ENCODE data around the gene ARMC10.

The ARMC10 gene

DNA sequence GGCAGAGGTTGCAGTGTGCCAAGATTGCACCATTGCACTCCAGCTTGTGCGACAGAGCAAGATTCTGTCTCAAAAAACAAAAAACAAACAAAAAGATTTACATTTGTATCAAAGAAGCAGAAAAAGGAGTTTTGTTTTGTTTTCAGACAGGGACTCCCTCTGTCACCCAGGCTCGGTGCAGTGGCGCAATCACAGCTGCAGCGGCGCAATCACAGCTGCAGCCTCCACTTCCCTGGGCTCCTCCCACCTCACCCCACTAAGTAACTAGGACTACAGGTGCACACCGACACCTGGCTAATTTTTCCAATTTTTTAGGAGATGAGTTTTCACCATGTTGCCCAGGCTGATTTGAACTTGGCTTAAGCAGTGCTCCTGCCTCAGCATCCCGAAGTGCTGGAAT, 1.8 kb downstream of the ARMC10 start:
- TF ChIP-seq TAF1 (IDR thresholded peaks at IDR 0.05; ENCODE audit: borderline replicate concordance, insufficient read depth, low read length) (no peak), POLR2AphosphoS5 (IDR thresholded peaks at IDR 0.05; ENCODE audit: low read depth, low read length) (no peak), SIN3A (IDR thresholded peaks at IDR 0.05; ENCODE audit: borderline replicate concordance, insufficient read depth, low read length) (no peak), FOXP2 (optimal IDR thresholded peaks at IDR 0.05; ENCODE audit: borderline replicate concordance, extremely low read depth, extremely low read length, insufficient read depth) (no peak), REST (IDR thresholded peaks at IDR 0.05; ENCODE audit: insufficient read depth in 1 of 2, low read depth in 2 of 2, low read length in 2 of 2) (no peak)

DNA sequence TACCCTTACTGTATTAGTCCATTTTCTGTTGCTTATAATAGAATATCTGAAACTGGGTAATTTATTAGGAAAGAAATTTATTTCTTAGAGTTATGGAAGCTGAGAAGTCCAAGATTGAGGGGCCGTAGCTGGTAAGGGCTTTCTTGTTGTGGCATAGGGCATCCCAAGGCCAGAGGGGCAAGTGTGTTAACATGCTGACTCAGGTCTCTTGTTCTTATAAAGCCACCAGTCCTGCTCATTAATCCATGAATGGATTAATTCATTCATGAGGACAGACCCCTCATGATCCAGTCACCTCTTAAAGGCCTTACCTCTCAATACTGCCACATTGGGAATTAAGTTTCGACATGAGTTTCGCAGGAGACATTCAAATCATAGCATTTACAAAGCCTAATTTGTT, 2.4 kb downstream of the ARMC10 start:
- no peak for TF ChIP-seq SIN3A (IDR thresholded peaks at IDR 0.05; ENCODE audit: borderline replicate concordance, insufficient read depth, low read length)
- no peak for TF ChIP-seq REST (IDR thresholded peaks at IDR 0.05; ENCODE audit: insufficient read depth in 1 of 2, low read depth in 2 of 2, low read length in 2 of 2)
- TF ChIP-seq POLR2AphosphoS5 (IDR thresholded peaks at IDR 0.05; ENCODE audit: low read depth, low read length), result no peak
- TF ChIP-seq TAF1 (IDR thresholded peaks at IDR 0.05; ENCODE audit: borderline replicate concordance, insufficient read depth, low read length), result no peak
- TF ChIP-seq FOXP2 (optimal IDR thresholded peaks at IDR 0.05; ENCODE audit: borderline replicate concordance, extremely low read depth, extremely low read length, insufficient read depth), result no peak

GRCh38 chr7:103079836-103080235, 4.9 kb downstream of the ARMC10 start:
- TF ChIP-seq REST (IDR thresholded peaks at IDR 0.05; ENCODE audit: insufficient read depth in 1 of 2, low read depth in 2 of 2, low read length in 2 of 2), result no peak
- TF ChIP-seq SIN3A (IDR thresholded peaks at IDR 0.05; ENCODE audit: borderline replicate concordance, insufficient read depth, low read length), result no peak
- no peak for TF ChIP-seq FOXP2 (optimal IDR thresholded peaks at IDR 0.05; ENCODE audit: borderline replicate concordance, extremely low read depth, extremely low read length, insufficient read depth)
- TF ChIP-seq POLR2AphosphoS5 (IDR thresholded peaks at IDR 0.05; ENCODE audit: low read depth, low read length), result no peak
- TF ChIP-seq TAF1 (IDR thresholded peaks at IDR 0.05; ENCODE audit: borderline replicate concordance, insufficient read depth, low read length), result no peak

DNA sequence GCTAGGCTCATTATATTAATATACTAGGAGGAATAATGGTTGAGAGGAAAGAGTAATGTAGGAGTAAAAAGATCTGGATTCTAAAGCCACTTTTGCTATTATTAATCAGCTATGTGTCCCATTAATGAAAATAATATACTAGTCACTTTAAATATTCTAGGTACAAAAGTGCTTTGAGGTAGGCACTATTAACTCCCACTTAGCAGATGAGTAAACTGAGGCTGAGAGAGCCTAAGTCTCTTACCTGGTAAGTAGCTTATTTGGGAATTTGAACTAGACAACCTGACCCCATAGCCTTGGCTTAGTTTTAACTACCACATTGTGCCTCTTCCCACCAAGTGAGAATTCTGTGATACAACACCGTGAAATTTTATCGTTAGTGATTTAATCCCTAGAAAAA, 6.0 kb downstream of the ARMC10 start:
- TF ChIP-seq TAF1 (IDR thresholded peaks at IDR 0.05; ENCODE audit: borderline replicate concordance, insufficient read depth, low read length), result no peak
- TF ChIP-seq SIN3A (IDR thresholded peaks at IDR 0.05; ENCODE audit: borderline replicate concordance, insufficient read depth, low read length), result no peak
- TF ChIP-seq REST (IDR thresholded peaks at IDR 0.05; ENCODE audit: insufficient read depth in 1 of 2, low read depth in 2 of 2, low read length in 2 of 2), result no peak
- TF ChIP-seq POLR2AphosphoS5 (IDR thresholded peaks at IDR 0.05; ENCODE audit: low read depth, low read length), result no peak
- TF ChIP-seq FOXP2 (optimal IDR thresholded peaks at IDR 0.05; ENCODE audit: borderline replicate concordance, extremely low read depth, extremely low read length, insufficient read depth), result no peak

GRCh38 chr7:103082497-103082896, 7.6 kb downstream of the ARMC10 start:
- TF ChIP-seq REST (IDR thresholded peaks at IDR 0.05; ENCODE audit: insufficient read depth in 1 of 2, low read depth in 2 of 2, low read length in 2 of 2), result no peak
- TF ChIP-seq POLR2AphosphoS5 (IDR thresholded peaks at IDR 0.05; ENCODE audit: low read depth, low read length), result no peak
- TF ChIP-seq FOXP2 (optimal IDR thresholded peaks at IDR 0.05; ENCODE audit: borderline replicate concordance, extremely low read depth, extremely low read length, insufficient read depth), result no peak
- no peak for TF ChIP-seq SIN3A (IDR thresholded peaks at IDR 0.05; ENCODE audit: borderline replicate concordance, insufficient read depth, low read length)
- TF ChIP-seq TAF1 (IDR thresholded peaks at IDR 0.05; ENCODE audit: borderline replicate concordance, insufficient read depth, low read length), result no peak
